Measurements from ENCODE around the gene MRGPRE.
A peak's percentile ranks its signal among the peaks of the same experiment; 100 is the strongest.

Gene MRGPRE

DNA sequence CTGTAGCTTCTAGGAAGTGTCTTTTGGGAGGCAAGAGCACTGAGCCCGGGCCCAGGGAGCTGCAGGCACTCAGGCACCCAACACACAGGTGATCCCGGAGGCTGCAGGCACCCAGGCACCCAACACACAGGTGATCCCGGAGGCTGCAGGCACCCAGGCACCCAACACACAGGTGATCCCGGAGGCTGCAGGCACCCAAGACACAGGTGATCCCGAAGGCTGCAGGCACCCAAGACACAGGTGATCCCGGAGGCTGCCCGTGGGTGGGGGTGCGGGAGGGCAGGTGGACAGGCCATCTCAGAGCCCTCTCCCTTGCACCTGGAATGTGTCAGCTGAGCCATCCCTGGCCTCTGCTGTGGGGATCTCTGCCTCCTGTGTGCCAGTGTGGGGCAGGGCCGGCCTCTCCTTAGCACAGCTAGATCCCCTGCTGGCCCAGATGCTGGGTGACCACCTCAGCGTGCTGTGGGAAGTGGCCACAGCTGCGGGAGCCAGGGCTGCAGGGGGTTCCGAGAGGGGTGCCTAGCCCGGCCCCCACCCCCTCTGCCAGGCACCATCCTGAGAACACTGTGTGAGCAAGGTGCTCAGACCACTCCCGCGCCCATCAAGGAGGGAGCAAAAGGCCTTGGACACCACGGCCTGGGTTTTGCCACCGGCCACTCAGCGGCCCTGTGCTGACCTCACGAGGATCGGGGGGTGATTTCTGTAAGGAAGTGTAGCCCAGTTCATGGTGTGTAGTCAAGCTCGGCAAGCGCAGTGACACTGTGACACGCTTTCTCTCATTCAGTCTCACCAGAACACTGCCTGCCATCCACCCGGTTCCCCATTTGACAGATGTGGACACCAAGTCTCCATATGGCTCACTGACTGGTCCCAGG, 27.8 kb downstream of the MRGPRE start:
- H3K4me3 ChIP-seq, result no peak overlapping the region
- DNase-seq (ENCODE audit: low spot score), result no peak
- no peak overlapping the region for H3K27ac ChIP-seq
- TF ChIP-seq, protein P1, sequence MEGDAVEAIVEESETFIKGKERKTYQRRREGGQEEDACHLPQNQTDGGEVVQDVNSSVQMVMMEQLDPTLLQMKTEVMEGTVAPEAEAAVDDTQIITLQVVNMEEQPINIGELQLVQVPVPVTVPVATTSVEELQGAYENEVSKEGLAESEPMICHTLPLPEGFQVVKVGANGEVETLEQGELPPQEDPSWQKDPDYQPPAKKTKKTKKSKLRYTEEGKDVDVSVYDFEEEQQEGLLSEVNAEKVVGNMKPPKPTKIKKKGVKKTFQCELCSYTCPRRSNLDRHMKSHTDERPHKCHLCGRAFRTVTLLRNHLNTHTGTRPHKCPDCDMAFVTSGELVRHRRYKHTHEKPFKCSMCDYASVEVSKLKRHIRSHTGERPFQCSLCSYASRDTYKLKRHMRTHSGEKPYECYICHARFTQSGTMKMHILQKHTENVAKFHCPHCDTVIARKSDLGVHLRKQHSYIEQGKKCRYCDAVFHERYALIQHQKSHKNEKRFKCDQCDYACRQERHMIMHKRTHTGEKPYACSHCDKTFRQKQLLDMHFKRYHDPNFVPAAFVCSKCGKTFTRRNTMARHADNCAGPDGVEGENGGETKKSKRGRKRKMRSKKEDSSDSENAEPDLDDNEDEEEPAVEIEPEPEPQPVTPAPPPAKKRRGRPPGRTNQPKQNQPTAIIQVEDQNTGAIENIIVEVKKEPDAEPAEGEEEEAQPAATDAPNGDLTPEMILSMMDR (IDR thresholded peaks at IDR 0.05), result no peak

DNA sequence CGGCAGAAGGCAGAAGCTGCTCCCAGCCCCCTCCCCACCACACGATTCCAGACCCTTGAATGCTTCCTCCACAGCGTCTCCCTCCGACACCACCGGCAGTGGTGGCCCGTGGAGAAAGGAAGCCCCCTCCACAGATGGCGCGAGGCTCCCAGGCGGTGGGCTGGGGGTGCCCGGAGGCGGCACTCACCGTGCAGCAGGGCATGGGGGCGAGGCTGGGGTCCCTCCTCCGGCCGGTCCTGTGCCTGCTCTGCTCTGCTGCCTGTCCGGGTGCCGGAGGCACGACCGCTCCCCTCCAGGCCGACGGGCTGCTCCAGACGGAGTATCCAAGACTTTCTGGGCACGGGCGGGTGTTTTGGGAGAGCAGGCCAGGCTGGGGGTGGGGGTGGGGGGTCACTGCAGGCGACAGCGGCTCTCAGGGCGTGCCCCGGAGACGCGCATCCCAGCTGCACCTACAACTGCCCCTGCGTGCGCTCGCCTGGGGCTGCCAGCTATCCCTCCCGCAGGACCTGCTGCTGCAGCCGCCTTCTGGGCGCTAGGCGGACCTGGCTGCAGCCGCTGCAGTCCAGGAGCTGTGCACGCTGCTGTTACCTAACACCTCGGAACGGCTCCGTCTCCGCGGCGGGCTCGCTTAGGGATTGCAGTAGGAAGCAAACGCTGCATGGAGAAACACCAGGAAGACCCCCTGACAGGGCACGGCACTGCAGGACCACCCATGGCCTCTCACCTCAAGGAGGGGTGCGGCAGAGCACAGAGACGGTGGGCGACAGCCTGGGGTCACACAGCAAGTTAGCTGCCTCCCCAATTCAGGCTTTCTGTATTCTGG, 28.8 kb downstream of the MRGPRE start:
- TF ChIP-seq, protein P1 (IDR thresholded peaks at IDR 0.05), result no peak
- Histone ChIP-seq H3K4me3 (peak overlapping the region; percentile 38), H3K27ac (no peak overlapping the region)
- DNase-seq (ENCODE audit: low spot score), result no peak

DNA sequence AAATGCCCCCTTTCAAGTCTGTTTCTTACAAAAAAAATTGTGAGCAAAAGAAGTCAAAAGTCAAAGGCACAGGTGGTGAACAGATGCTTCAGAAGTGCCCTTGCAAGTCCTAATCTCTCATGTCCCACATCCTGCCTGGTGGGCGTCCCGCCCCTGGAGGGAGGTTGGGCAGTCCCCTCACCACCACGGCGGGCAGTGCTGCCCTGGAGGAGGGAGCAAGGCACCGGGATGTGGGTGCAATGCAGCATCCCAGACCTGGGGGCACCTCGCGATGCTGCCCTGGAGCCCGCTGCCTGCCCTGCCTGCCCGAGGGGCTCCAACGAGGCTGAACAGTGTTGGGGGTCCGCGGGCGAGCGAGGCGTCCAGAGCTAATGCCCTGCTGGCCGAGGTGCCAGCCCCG, 29.5 kb downstream of the MRGPRE start:
- TF ChIP-seq, protein P1 (IDR thresholded peaks at IDR 0.05), result no peak
- no peak overlapping the region for H3K27ac ChIP-seq
- no peak overlapping the region for H3K4me3 ChIP-seq
- DNase-seq (ENCODE audit: low spot score), result no peak

DNA sequence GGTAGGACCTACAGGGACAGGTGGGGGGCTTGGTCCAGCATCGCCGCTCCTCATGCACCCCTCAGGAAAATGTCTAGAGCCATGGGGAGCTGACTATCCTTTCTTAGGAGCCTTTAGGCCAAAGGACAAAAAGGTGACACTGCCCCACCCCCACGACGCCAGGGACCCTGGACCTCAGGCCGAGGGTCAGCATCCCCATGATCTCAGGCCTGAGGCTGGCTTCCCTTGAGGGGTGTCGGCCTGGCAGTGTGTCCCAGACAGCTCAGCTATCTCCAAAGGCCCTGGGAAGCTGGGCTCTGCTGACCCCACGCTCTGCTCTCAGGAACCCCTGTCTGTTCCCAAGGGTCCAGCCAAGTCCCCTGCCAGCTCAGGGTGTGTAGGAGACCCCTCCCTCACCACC, 29.9 kb downstream of the MRGPRE start:
- TF ChIP-seq, protein P1 (IDR thresholded peaks at IDR 0.05), result no peak
- DNase-seq (ENCODE audit: low spot score), result no peak
- Histone ChIP-seq H3K27ac (no peak overlapping the region), H3K4me3 (no peak overlapping the region)

DNA sequence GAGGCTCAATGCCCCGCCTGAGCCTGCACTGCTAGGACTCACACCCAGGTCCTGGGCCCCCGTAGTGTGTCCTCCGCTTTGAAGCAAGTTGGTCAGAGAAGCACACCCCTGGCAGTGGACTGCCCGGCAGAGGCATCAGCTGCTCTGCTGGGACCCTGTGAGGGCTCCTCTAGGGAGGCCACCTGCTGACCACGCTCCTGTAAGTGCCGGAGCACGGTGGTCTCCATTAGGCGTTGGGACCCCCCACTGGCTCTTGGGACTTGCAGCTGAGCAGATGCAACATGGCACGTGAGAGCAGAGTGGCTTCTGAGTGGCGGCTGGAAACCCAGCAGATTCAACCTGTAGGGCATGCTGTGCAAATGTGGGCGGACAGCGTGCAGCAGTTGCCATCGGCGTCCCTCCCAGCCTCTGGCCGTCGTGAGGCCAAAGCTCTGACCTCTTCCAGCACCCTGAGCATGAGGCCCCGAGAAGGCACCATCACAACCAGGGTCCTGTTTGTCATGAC, 30.5 kb downstream of the MRGPRE start:
- TF ChIP-seq, protein P1 (IDR thresholded peaks at IDR 0.05), result no peak
- DNase-seq (ENCODE audit: low spot score), result peak; percentile 62
- Histone ChIP-seq H3K27ac (no peak overlapping the region), H3K4me3 (no peak overlapping the region)

DNA sequence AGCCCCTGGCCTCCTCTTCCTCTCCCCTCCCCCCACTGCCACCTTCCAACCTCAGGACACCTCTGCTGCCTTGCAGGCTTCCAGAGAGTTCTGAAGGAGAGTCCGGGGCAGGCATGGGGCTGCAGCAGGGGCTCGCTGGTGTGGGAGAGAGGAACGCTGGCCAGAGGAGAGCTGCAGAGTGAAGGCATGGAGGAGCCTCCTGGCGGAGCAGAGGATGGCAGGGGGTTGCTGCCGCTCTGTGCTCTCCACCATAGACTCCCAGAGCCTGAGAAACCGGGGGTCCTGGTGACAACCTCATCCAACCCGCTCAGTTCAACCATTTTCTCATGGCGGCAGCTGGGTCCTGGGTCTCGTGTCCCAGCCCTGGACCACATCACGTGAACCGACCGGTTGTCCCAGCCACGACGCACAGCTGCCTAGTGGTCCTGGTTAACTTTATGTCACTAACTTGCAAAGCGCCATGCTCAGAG, 31.1 kb downstream of the MRGPRE start:
- TF ChIP-seq, protein P1 (IDR thresholded peaks at IDR 0.05), result no peak
- no peak overlapping the region for H3K4me3 ChIP-seq
- H3K27ac ChIP-seq, result no peak overlapping the region
- peak; percentile 69 for DNase-seq (ENCODE audit: low spot score)
